Uterus (tissue), 2 donors: ENCODE measurements around the gene TET2.

Experiments
- CTCF ChIP-seq, 4 experiments: fragments of 200-600 bp in 2 of 4; fragments of 450-650 bp in 2 of 4; sonication (generic) in 2 of 4; IDR thresholded peaks; one replicate each; pipeline ENCODE4 v1.5.1; 2016 to 2019; ENCODE audit warnings: antibody characterized with exemption in 4 of 4, mild to moderate bottlenecking in 2 of 4, moderate library complexity in 1 of 4
- POLR2A ChIP-seq, 2 donors: fragments of 450-650 bp; IDR thresholded peaks; one replicate each; pipeline ENCODE4 v1.6.1; 2016; ENCODE audit warnings: antibody characterized with exemption in 2 of 2, mild to moderate bottlenecking in 1 of 2, moderate library complexity in 1 of 2

- TF ChIP-seq CTCF (IDR thresholded peaks at IDR 0.05) (no peak), POLR2A (IDR thresholded peaks at IDR 0.05) (no peak)
Observed at GRCh38 chr4:105181259-105181658, 34.6 kb downstream of the TET2 start.
